Measurements from ENCODE around the gene CREB3L4. TPM values are rescaled to one million over a fixed set of nuclear protein-coding genes. Genes with fewer than 3 reads are reported as not detected.

CREB3L4 gene
- total and polyA plus RNA-seq, 2 donors (not counting 1 experiment from before 2014, with no cell fraction given) = 3.7 to 6.4 TPM

- H4K20me1 ChIP-seq (ENCODE audit: control insufficient read depth, extremely low read depth, insufficient read depth, low read length) = peaks cover 3% of the 10 kb centered on the region
- H3K4me3 ChIP-seq (replicated peaks in 1 of 4; ENCODE audit: control extremely low read depth in 1 of 4, insufficient read depth in 1 of 4, low read depth in 3 of 4, low read length in 4 of 4) = peak within 1 kb of the TSS; percentile 78 to 92 (median 86)
- TF ChIP-seq CTCF (conservative IDR thresholded peaks at IDR 0.05 in 1 of 2, IDR thresholded peaks at IDR 0.05 in 1 of 2; ENCODE audit: low read depth in 1 of 2, low read length in 2 of 2) (no peak), EZH2 (IDR thresholded peaks at IDR 0.05; ENCODE audit: low read length, missing control alignments) (no peak)
- peak within 1 kb of the TSS; percentile 61 for H3K9ac ChIP-seq (ENCODE audit: insufficient read depth, low read length)
- H3K4me2 ChIP-seq (ENCODE audit: extremely low read depth, insufficient read depth, low read length) = peak within 1 kb of the TSS; percentile 97
- DNase-seq (ENCODE audit: low read depth in 2 of 2) = peak; percentile 100
- no peaks in the 10 kb centered on the region for H3K36me3 ChIP-seq (ENCODE audit: control insufficient read depth, insufficient read depth, low read length)
- H3K4me1 ChIP-seq (ENCODE audit: control insufficient read depth, extremely low read depth, insufficient read depth, low read length) = peaks cover 18% of the 10 kb centered on the region
- H3K9me3 ChIP-seq (ENCODE audit: control insufficient read depth, insufficient read depth, low read depth, low read length) = no peaks in the 10 kb centered on the region
- H3K27ac ChIP-seq (ENCODE audit: insufficient read depth, low read length) = peak within 1 kb of the TSS; percentile 70
- H3K27me3 ChIP-seq (ENCODE audit: control insufficient read depth, insufficient read depth, low read length) = no peaks in the 10 kb centered on the region
- H3K79me2 ChIP-seq (ENCODE audit: control insufficient read depth, insufficient read depth, low read length) = peaks cover 29% of the 10 kb centered on the region
- peak within 1 kb of the TSS; percentile 74 for H2AFZ ChIP-seq (ENCODE audit: low read length)
Measured at GRCh38 chr1:153922972-153923925, 44.5 kb upstream of the CREB3L4 start, which contains the start of gene GATAD2B. Gene GATAD2B, minus strand, starts transcription at chr1:153922972. Its CDS starts 94,625 bp downstream, at chr1:153828347.

GRCh38 chr1:153926405-153926804, 41.3 kb upstream of the CREB3L4 start:
- no peaks in the 10 kb centered on the region for H4K20me1 ChIP-seq (ENCODE audit: control insufficient read depth, extremely low read depth, insufficient read depth, low read length)
- H3K9me3 ChIP-seq (ENCODE audit: control insufficient read depth, insufficient read depth, low read depth, low read length) = no peaks in the 10 kb centered on the region
- H3K4me2 ChIP-seq (ENCODE audit: extremely low read depth, insufficient read depth, low read length) = no peak overlapping the region
- no peaks in the 10 kb centered on the region for H3K27me3 ChIP-seq (ENCODE audit: control insufficient read depth, insufficient read depth, low read length)
- peaks cover 12% of the 10 kb centered on the region for H3K4me1 ChIP-seq (ENCODE audit: control insufficient read depth, extremely low read depth, insufficient read depth, low read length)
- no peak overlapping the region for H3K9ac ChIP-seq (ENCODE audit: insufficient read depth, low read length)
- TF ChIP-seq CTCF (conservative IDR thresholded peaks at IDR 0.05 in 1 of 2, IDR thresholded peaks at IDR 0.05 in 1 of 2; ENCODE audit: low read depth in 1 of 2, low read length in 2 of 2) = no peak
- TF ChIP-seq EZH2 (IDR thresholded peaks at IDR 0.05; ENCODE audit: low read length, missing control alignments) = no peak
- no peak overlapping the region for H2AFZ ChIP-seq (ENCODE audit: low read length)
- H3K27ac ChIP-seq (ENCODE audit: insufficient read depth, low read length) = no peak overlapping the region
- peaks cover 4% of the 10 kb centered on the region for H3K36me3 ChIP-seq (ENCODE audit: control insufficient read depth, insufficient read depth, low read length)
- peaks cover 6% of the 10 kb centered on the region for H3K79me2 ChIP-seq (ENCODE audit: control insufficient read depth, insufficient read depth, low read length)
- DNase-seq (ENCODE audit: low read depth in 2 of 2) = no peak
- no peak overlapping the region for H3K4me3 ChIP-seq (replicated peaks in 1 of 4; ENCODE audit: control extremely low read depth in 1 of 4, insufficient read depth in 1 of 4, low read depth in 3 of 4, low read length in 4 of 4)

- Histone ChIP-seq H3K27ac (ENCODE audit: insufficient read depth, low read length) (no peak overlapping the region), H4K20me1 (ENCODE audit: control insufficient read depth, extremely low read depth, insufficient read depth, low read length) (no peaks in the 10 kb centered on the region), H3K4me1 (ENCODE audit: control insufficient read depth, extremely low read depth, insufficient read depth, low read length) (peaks cover 12% of the 10 kb centered on the region), H3K27me3 (ENCODE audit: control insufficient read depth, insufficient read depth, low read length) (no peaks in the 10 kb centered on the region), H3K36me3 (ENCODE audit: control insufficient read depth, insufficient read depth, low read length) (peaks cover 8% of the 10 kb centered on the region), H2AFZ (ENCODE audit: low read length) (no peak overlapping the region), H3K4me2 (ENCODE audit: extremely low read depth, insufficient read depth, low read length) (no peak overlapping the region), H3K79me2 (ENCODE audit: control insufficient read depth, insufficient read depth, low read length) (no peaks in the 10 kb centered on the region), H3K4me3 (replicated peaks in 1 of 4; ENCODE audit: control extremely low read depth in 1 of 4, insufficient read depth in 1 of 4, low read depth in 3 of 4, low read length in 4 of 4) (no peak overlapping the region), H3K9ac (ENCODE audit: insufficient read depth, low read length) (no peak overlapping the region), H3K9me3 (ENCODE audit: control insufficient read depth, insufficient read depth, low read depth, low read length) (no peaks in the 10 kb centered on the region)
- TF ChIP-seq CTCF (conservative IDR thresholded peaks at IDR 0.05 in 1 of 2, IDR thresholded peaks at IDR 0.05 in 1 of 2; ENCODE audit: low read depth in 1 of 2, low read length in 2 of 2) = no peak
- no peak for TF ChIP-seq EZH2 (IDR thresholded peaks at IDR 0.05; ENCODE audit: low read length, missing control alignments)
- DNase-seq (ENCODE audit: low read depth in 2 of 2) = no peak
Measured at GRCh38 chr1:153928245-153928644, 39.5 kb upstream of the CREB3L4 start.

Measured in fibroblast of lung (primary cell).